HuH-7.5 (cell line): Measurements from ENCODE around the gene CAGE1.

Experiments used
- DNase-seq: peaks from one replicate; pipeline ENCODE4 v3.0.0; 2011; ENCODE audit warnings: low spot score

CAGE1 gene

DNA sequence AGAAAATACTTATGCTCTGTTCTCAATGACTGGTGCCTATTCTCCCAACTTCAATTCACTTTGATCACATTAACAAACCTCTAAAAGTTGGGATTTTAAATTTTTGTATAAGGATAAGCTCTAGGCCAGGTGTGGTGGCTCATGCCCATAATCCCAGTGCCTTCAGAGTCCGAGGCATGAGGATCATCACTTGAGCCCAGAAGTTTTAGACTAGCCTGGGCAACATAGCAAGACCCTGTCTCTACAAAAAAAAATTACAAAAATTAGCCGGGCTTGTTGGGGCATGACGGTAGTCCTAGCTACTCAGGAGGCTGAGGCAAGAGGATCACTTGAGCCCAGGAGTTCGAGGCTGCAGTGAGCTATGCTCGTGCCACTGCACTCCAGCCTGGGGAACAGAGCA, 80.5 kb downstream of the CAGE1 start:
- no peak for DNase-seq

DNA sequence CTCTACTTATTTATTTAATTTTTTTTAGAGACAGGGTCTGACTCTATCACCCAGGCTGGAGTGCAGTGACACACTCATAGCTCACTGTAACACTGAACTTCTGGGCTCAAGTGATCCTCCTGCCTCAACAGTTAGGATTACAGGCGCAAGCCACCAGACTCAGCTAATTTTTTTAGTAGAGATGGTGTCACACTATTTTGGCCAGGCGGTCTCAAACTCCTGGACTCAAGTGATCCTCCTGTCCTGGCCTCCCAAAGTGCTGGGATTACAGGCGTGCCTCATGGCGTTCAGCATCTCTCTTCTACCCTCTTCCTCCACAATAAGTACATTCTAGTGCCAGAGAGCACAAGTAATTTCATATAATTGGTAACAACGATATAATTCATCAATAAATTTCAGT, 82.0 kb downstream of the CAGE1 start:
- DNase-seq: no peak

DNA sequence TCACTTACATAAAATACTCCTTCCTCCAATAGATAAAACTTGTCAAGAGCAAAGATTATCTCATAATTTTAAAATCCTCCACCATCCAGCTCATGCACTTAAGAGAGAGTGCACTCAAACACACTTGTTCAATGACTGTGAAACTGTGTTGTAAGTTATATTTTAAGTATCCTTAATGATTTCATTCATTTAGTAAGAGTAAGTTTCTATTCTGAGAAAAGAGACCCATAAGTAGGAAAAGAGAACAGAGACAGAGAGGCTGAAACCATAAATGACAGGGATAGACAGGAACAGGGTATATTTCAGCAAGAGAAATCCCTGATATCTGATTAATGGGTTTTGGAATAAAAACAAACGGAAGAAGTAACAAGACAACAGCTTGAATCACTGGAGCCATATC, 84.7 kb downstream of the CAGE1 start:
- DNase-seq: no peak

DNA sequence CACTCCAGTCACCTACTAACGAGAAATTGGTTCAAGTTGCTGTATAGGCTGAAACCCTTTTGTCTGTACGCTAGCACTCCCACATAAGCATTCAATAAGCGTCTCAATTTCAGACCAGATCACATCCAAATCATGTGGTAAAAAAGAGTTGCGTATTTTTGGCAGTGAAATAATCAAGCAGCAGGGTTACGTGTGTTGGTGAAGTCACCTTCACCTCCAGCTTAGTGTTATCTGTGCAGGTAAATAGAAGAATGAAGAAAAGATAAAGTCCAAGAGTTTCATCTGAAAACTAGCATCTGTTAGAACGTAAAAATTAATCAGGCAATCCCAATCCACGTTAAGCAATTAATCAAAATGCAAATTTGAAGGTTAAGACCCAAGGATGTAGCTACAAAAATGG, 87.8 kb downstream of the CAGE1 start:
- no peak for DNase-seq

DNA sequence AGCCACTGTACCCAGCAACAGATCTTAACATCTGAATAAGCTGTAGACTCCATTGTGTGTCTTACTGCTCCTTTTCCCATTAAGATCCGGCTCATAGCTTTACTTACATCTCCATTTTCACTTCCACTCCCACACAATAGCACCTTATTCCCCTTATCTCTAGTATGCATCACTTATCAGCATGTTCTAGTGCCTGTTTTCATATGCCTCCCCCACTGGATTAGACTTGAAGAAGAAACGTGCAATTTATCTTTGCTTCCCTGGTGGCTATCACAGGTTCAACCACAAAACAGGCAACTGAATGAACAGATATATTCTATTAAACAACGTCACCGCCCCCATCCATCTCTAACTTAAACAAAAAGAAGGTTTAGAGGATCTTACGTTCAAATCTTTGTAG, 88.6 kb downstream of the CAGE1 start:
- DNase-seq: no peak

DNA sequence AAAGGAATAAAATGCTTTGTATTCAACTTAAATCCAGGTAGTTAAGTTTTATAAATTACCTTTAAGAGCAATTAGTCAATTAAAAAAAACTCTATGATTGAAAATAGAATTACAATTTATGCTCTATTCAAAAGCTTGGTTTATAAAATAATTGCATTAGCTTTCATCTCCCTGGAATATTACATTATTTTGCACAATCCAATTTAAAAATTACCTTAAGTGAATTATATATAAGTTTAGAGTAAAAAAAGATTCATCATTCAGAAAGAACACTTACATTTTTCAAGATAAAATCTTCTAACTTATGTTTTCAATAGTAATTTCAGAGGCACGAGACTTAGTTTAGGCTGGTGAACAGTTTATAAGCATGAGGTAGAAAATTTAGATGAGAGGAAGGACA, 91.4 kb downstream of the CAGE1 start:
- DNase-seq: no peak

DNA sequence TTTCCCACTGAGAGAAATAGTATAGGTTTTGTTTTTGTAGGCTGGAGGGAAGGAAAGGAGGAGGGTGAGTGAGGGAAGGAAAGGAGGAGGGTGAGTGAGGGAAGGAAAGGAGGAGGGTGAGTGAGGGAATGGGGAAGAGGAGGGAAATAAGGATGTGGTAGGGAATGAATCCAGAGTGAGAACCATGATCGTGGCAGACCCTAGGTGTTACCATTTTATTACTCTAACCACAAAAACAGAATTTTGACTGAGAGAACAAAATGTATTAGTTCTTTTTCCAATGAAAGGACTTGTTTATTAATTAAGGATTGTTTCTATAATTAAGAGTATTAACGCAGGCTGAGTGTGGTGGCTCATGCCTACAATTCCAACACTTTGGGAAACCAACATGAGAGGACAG, 92.9 kb downstream of the CAGE1 start:
- no peak for DNase-seq

DNA sequence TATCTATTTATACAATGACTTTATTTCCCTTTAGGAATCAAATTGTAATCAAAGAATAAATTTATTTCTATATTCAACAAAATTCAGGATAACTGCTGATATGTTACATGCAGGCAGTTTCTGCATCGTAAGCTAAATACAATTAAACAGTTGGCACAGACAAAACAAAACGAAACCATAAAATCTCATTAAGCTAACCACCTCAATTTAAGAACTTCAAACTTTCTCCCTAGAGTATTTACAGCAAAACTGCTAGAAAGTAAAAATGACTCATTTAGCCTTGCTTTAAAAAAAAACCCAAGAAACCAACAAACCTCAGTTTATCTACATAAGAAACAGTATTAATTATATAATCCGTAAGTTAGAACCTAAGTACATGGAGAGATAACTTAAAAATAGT, 93.6 kb downstream of the CAGE1 start:
- no peak for DNase-seq

DNA sequence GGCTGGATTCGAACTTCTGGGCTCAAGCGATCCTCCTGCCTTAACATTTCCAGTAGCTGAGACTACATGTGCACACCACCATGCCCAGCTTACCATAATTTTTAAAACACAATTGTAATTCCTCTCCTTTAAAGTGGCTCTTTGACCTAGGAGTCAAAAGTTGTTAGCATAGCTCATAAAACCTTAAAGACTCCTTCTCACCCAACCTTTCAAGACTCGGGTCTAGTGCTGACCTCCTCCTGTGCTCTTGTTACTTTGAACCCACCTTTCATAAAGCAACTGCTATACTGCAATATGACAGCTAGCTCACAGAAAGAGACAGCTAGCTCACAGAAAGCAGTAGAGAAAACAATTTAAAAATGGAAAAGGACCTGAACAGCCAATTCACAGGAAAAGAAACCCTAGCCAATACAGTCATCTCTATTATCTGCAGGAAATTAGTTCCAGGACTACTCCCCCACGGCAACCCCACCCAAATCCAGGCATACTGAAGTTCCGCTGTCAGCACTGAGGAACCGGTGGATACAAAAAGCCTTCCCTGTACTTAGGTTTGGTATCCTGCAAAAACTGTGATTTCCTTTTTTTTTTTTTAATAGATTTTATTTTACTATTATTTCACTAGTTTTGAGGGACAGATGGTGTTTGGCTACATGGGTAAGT, 96.8 kb downstream of the CAGE1 start:
- no peak for DNase-seq

DNA sequence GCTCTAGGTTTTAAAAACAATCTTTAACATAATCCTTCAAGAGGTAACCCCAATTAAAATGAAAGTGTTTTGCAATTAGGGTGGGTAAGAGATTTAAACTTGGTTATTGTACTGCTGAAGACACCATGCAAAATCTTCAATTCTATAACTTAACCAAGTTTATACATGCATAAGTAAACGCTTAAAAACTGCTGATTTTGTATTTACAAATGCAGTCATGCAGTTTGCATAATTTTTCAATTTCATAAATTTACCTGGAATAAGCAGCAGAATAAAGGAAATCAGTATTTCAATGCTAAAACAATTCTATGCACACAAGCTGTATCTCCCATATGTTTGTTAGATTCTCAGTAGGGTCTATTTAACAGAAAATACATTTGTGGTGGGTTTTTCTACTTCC, 99.5 kb downstream of the CAGE1 start:
- no peak for DNase-seq

DNA sequence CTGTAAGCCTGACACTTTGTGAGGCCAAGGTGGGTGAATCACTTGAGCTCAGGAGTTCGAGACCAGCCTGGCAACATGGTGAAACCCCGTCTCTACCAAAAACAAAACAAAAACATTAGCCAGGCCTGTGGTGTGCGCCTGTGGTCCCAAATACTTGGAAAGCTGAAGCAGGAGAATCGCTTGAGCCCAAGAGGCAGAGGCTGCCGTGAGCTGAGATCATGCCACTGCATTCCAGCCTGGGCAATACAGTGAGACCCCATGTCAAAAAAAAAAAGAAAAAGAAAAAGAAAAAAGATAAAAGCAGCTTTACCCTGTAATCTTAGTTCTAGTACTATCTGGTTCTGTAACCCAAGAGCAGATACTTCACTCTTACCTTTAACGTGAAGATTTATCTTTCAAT, 104.1 kb downstream of the CAGE1 start:
- DNase-seq: no peak

DNA sequence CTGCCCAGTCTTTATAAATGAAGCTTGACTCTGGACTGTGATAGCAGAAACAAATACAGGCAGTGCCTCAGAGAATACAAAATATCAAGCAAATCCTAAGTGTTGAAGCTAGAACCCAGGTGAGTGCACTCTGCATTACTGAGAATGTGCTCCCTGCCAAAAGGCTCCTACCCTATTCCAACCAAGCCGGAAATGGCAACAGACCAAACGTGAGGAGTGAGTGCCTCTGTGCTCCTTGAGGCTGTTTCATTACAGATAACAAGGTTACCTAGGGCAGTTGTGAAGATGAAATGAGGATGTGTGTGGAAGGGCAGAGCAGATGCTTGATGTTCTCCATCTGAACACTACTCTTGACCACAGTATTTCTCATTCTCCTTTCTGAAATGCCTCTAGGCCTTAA, 105.9 kb downstream of the CAGE1 start:
- no peak for DNase-seq

DNA sequence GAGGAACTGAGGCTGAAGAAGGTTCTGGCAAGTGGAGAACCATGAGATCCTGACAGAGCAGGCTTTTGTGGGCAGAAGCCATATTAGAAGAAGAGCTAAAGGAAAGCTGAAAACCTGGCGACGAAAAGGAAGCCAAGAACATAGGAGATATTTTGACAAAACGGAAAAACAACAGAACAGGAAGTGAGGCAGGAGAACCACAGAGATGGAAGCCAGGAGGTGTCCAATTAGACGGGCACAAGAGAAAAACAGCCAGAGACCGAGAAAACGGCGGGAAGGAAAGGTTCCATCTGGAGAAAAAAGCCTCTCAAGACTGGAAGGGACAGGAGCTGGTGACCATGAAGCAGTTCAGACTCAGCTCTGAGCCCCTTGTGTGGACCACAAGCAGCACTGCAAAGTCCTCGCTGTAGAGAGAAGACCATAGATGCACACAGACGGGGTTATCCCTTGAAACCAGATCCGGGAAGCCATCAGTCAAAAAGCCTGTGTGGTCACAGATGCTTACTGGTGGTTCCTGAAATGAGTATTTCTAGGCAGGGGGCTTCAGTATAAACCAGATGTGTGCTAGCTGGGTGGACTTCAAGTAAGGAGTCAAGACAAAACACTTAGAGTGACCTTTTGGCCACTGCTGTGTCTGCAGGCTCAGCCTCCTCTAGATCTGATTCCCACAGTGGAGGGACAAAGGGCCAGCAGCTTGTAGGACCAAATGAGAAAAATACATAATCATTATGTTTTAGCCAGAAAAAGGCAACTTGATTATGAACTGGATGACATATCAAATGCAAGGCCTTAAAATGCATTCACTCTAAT, 107.2 kb downstream of the CAGE1 start:
- no peak for DNase-seq
